ENCODE measurements around the gene SFSWAP.

The SFSWAP gene

DNA sequence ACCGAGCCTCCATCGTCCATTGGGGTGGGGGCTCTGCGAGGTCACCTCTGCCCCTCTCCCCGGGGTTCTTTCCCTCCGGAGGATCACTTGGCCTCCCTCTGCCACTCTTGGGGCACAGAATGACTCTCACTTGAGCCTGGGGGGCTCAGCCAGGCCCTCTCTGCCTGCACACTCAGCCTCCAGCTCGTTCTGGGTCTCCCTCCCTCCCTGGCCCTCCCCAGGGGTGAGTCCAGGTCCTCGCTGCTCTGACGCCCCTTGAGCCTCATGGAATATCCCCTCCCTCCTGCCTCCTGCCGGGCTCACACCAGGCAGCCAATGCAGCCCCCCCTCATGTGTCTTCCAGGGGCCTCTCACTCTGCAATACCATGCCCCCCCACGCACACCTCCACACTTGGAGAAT lies 17.7 kb upstream of the SFSWAP start:
- TF ChIP-seq CTCF (IDR thresholded peaks at IDR 0.05; ENCODE audit: low read length, missing control alignments) = no peak
- H3K4me3 ChIP-seq (replicated peaks; ENCODE audit: low read depth, low read length) = no peak overlapping the region
- no peak for DNase-seq (ENCODE audit: low read depth)

GRCh38 chr12:131694116-131694838 lies 16.6 kb upstream of the SFSWAP start:
- H3K4me3 ChIP-seq (replicated peaks; ENCODE audit: low read depth, low read length) = no peak overlapping the region
- DNase-seq (ENCODE audit: low read depth) = no peak
- no peak for TF ChIP-seq CTCF (IDR thresholded peaks at IDR 0.05; ENCODE audit: low read length, missing control alignments)

DNA sequence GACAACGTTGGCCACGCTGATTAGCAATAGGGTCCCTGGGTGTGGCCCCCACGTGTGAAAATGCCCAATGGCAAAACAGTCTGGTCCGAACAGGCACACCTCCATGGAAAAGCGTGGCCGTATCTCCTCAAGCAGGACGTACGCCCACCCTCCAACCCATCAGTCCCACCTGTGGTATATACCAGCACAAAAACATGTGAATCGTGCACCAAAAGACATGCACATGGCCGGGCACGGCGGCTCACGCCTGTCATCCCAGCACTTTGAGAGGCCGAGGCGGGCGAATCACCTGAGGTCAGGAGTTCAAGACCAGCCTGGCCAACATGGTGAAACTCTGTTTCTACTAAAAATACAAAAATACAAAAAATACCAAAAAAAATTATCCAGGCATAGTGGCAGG lies 14.9 kb upstream of the SFSWAP start:
- H3K4me3 ChIP-seq (replicated peaks; ENCODE audit: low read depth, low read length) = no peak overlapping the region
- DNase-seq (ENCODE audit: low read depth) = no peak
- no peak for TF ChIP-seq CTCF (IDR thresholded peaks at IDR 0.05; ENCODE audit: low read length, missing control alignments)

- TF ChIP-seq CTCF (IDR thresholded peaks at IDR 0.05; ENCODE audit: low read length, missing control alignments) = no peak
- no peak for DNase-seq (ENCODE audit: low read depth)
- no peak overlapping the region for H3K4me3 ChIP-seq (replicated peaks; ENCODE audit: low read depth, low read length)
Observed at GRCh38 chr12:131698286-131698685, 12.6 kb upstream of the SFSWAP start.

- TF ChIP-seq CTCF (IDR thresholded peaks at IDR 0.05; ENCODE audit: low read length, missing control alignments) = no peak
- H3K4me3 ChIP-seq (replicated peaks; ENCODE audit: low read depth, low read length) = no peak overlapping the region
- peak; percentile 16 for DNase-seq (ENCODE audit: low read depth)
Observed at GRCh38 chr12:131699434-131699833, 11.5 kb upstream of the SFSWAP start.

GRCh38 chr12:131700271-131700670 lies 10.6 kb upstream of the SFSWAP start:
- DNase-seq (ENCODE audit: low read depth) = no peak
- TF ChIP-seq CTCF (IDR thresholded peaks at IDR 0.05; ENCODE audit: low read length, missing control alignments) = no peak
- no peak overlapping the region for H3K4me3 ChIP-seq (replicated peaks; ENCODE audit: low read depth, low read length)

Data from fibroblast of pulmonary artery (primary cell).